Activated CD4-positive, alpha-beta memory T cell treated with anti-CD3 and anti-CD28 coated beads, Interleukin-2, amount 10 ng/mL, durations not matched to agents 7 days and 5 days (primary cell): ENCODE data around the gene TTC27. TPM values are rescaled to one million over a fixed set of nuclear protein-coding genes. Genes with fewer than 3 reads are reported as not detected.

Source experiments
- CTCF ChIA-PET: fragments of 350-600 bp; sonication (Branson Sonifier 250); formaldehyde crosslinking; loops from one replicate; lab custom pipeline; 2021; ENCODE audit warnings: antibody characterized with exemption, inconsistent platforms; lab: Charles Lee
- POLR2A ChIA-PET: fragments of 350-600 bp; sonication (Branson Sonifier 250); formaldehyde crosslinking; loops from one replicate; lab custom pipeline; 2021; ENCODE audit warnings: antibody characterized with exemption; lab: Charles Lee
- DNase-seq: peaks from one replicate; pipeline ENCODE4 v3.0.0-alpha.2; 2020
- H3K27ac Mint-ChIP-seq: one replicate; pipeline ENCODE4 v1.8.0; 2021; ENCODE audit warnings: mild to moderate bottlenecking, mixed read lengths
- H3K27me3 Mint-ChIP-seq: one replicate; pipeline ENCODE4 v1.8.0; 2021; ENCODE audit warnings: mixed read lengths
- H3K36me3 Mint-ChIP-seq: one replicate; pipeline ENCODE4 v1.8.0; 2021; ENCODE audit warnings: low read depth, mixed read lengths
- H3K4me1 Mint-ChIP-seq: one replicate; pipeline ENCODE4 v1.8.0; 2021; ENCODE audit warnings: mixed read lengths
- H3K4me3 Mint-ChIP-seq: one replicate; pipeline ENCODE4 v1.8.0; 2021; ENCODE audit warnings: mild to moderate bottlenecking, mixed read lengths
- H3K9me3 Mint-ChIP-seq: one replicate; pipeline ENCODE4 v1.8.0; 2021; ENCODE audit warnings: mixed read lengths
- total RNA-seq, 2 experiments: library from RNA; stranded (reverse); gene quantifications; one replicate each; pipeline ENCODE4 v1.2.3, GENCODE V29; 2021

Gene TTC27
- total RNA-seq, 2 experiments from 2014 or later, result 11.2 to 12.7 TPM

GRCh38 chr2:32783469-32783868, 155.6 kb downstream of the TTC27 start:
- no peaks in the 10 kb centered on the region for H3K4me1 Mint-ChIP-seq
- CTCF ChIA-PET, result no interaction called here
- H3K27me3 Mint-ChIP-seq, result no peaks in the 10 kb centered on the region
- H3K27ac Mint-ChIP-seq, result no peak overlapping the region
- POLR2A ChIA-PET, result no interaction called here
- peaks cover 30% of the 10 kb centered on the region for H3K36me3 Mint-ChIP-seq
- peaks cover 6% of the 10 kb centered on the region for H3K9me3 Mint-ChIP-seq
- H3K4me3 Mint-ChIP-seq, result no peak overlapping the region
- DNase-seq, result no peak

GRCh38 chr2:32783933-32784332, 156.1 kb downstream of the TTC27 start:
- Mint-ChIP-seq H3K36me3 (peaks cover 30% of the 10 kb centered on the region), H3K27ac (no peak overlapping the region), H3K4me3 (no peak overlapping the region), H3K27me3 (no peaks in the 10 kb centered on the region), H3K4me1 (no peaks in the 10 kb centered on the region), H3K9me3 (peaks cover 6% of the 10 kb centered on the region)
- ChIA-PET CTCF (no interaction called here), POLR2A (no interaction called here)
- DNase-seq, result no peak

- Mint-ChIP-seq H3K4me3 (no peak overlapping the region), H3K27ac (no peak overlapping the region), H3K36me3 (peaks cover 18% of the 10 kb centered on the region), H3K27me3 (no peaks in the 10 kb centered on the region), H3K4me1 (no peaks in the 10 kb centered on the region), H3K9me3 (no peaks in the 10 kb centered on the region)
- no peak for DNase-seq
- ChIA-PET CTCF (no interaction called here), POLR2A (no interaction called here)
Observed at GRCh38 chr2:32787207-32787606, 159.4 kb downstream of the TTC27 start.

GRCh38 chr2:32788114-32788513, 160.3 kb downstream of the TTC27 start:
- DNase-seq, result no peak
- CTCF ChIA-PET, result no interaction called here
- Mint-ChIP-seq H3K27ac (no peak overlapping the region), H3K27me3 (no peaks in the 10 kb centered on the region), H3K9me3 (no peaks in the 10 kb centered on the region), H3K4me1 (no peaks in the 10 kb centered on the region), H3K4me3 (no peak overlapping the region), H3K36me3 (peaks cover 16% of the 10 kb centered on the region)
- POLR2A ChIA-PET, result no interaction called here

- Mint-ChIP-seq H3K4me1 (no peaks in the 10 kb centered on the region), H3K36me3 (peaks cover 3% of the 10 kb centered on the region), H3K27me3 (no peaks in the 10 kb centered on the region), H3K27ac (no peak overlapping the region), H3K4me3 (no peak overlapping the region), H3K9me3 (no peaks in the 10 kb centered on the region)
- POLR2A ChIA-PET, result no interaction called here
- no peak for DNase-seq
- CTCF ChIA-PET, result no interaction called here
Observed at GRCh38 chr2:32792416-32792815, 164.6 kb downstream of the TTC27 start.

GRCh38 chr2:32798829-32799228, 171.0 kb downstream of the TTC27 start:
- peaks cover 3% of the 10 kb centered on the region for H3K36me3 Mint-ChIP-seq
- H3K27me3 Mint-ChIP-seq, result no peaks in the 10 kb centered on the region
- no peak overlapping the region for H3K4me3 Mint-ChIP-seq
- no peak overlapping the region for H3K27ac Mint-ChIP-seq
- H3K9me3 Mint-ChIP-seq, result no peaks in the 10 kb centered on the region
- CTCF ChIA-PET, result no interaction called here
- POLR2A ChIA-PET, result no interaction called here
- H3K4me1 Mint-ChIP-seq, result no peaks in the 10 kb centered on the region
- no peak for DNase-seq

- CTCF ChIA-PET, result no interaction called here
- no peak for DNase-seq
- POLR2A ChIA-PET, result no interaction called here
- no peaks in the 10 kb centered on the region for H3K27me3 Mint-ChIP-seq
- H3K9me3 Mint-ChIP-seq, result no peaks in the 10 kb centered on the region
- H3K36me3 Mint-ChIP-seq, result no peaks in the 10 kb centered on the region
- H3K4me1 Mint-ChIP-seq, result no peaks in the 10 kb centered on the region
- no peak overlapping the region for H3K27ac Mint-ChIP-seq
- H3K4me3 Mint-ChIP-seq, result no peak overlapping the region
Observed at GRCh38 chr2:32801741-32802140, 173.9 kb downstream of the TTC27 start.

- POLR2A ChIA-PET, result no interaction called here
Observed at GRCh38 chr2:32802877-32803276, 175.0 kb downstream of the TTC27 start.

GRCh38 chr2:32804205-32804604, 176.4 kb downstream of the TTC27 start:
- CTCF ChIA-PET, result no interaction called here
- no peak for DNase-seq
- no peak overlapping the region for H3K4me3 Mint-ChIP-seq
- POLR2A ChIA-PET, result no interaction called here
- H3K9me3 Mint-ChIP-seq, result no peaks in the 10 kb centered on the region
- H3K4me1 Mint-ChIP-seq, result no peaks in the 10 kb centered on the region
- H3K27me3 Mint-ChIP-seq, result no peaks in the 10 kb centered on the region
- H3K27ac Mint-ChIP-seq, result no peak overlapping the region
- no peaks in the 10 kb centered on the region for H3K36me3 Mint-ChIP-seq

More at GRCh38 chr2:32802877-32803276, 175.0 kb downstream of the TTC27 start:
- H3K9me3 Mint-ChIP-seq, result no peaks in the 10 kb centered on the region
- H3K27ac Mint-ChIP-seq, result no peak overlapping the region
- no peak overlapping the region for H3K4me3 Mint-ChIP-seq
- no peak for DNase-seq
- H3K27me3 Mint-ChIP-seq, result no peaks in the 10 kb centered on the region
- no peaks in the 10 kb centered on the region for H3K4me1 Mint-ChIP-seq
- no peaks in the 10 kb centered on the region for H3K36me3 Mint-ChIP-seq
- CTCF ChIA-PET, result no interaction called here

- Mint-ChIP-seq H3K27me3 (no peaks in the 10 kb centered on the region), H3K4me1 (no peaks in the 10 kb centered on the region), H3K36me3 (no peaks in the 10 kb centered on the region), H3K27ac (no peak overlapping the region), H3K9me3 (no peaks in the 10 kb centered on the region), H3K4me3 (no peak overlapping the region)
- no peak for DNase-seq
- ChIA-PET POLR2A (interaction anchor here (0.6 kb wide), 1 partner anchor 150 kb away, joined by 3 read pairs; no protein-coding TSS in a partner anchor), CTCF (interaction anchor here (0.7 kb wide), 1 partner anchor 9 kb away, joined by 3 read pairs; no protein-coding TSS in a partner anchor)
Observed at GRCh38 chr2:32805104-32806095, 177.6 kb downstream of the TTC27 start.

GRCh38 chr2:32806857-32807256, 179.0 kb downstream of the TTC27 start:
- Mint-ChIP-seq H3K4me1 (no peaks in the 10 kb centered on the region), H3K27ac (no peak overlapping the region), H3K36me3 (peaks cover 1% of the 10 kb centered on the region), H3K4me3 (no peak overlapping the region), H3K27me3 (no peaks in the 10 kb centered on the region), H3K9me3 (no peaks in the 10 kb centered on the region)
- ChIA-PET CTCF (no interaction called here), POLR2A (no interaction called here)
- DNase-seq, result no peak

GRCh38 chr2:32807662-32808061, 179.8 kb downstream of the TTC27 start:
- ChIA-PET CTCF (interaction anchor here (0.6 kb wide), 1 partner anchor 261 kb away, joined by 3 read pairs; no protein-coding TSS in a partner anchor), POLR2A (no interaction called here)
- peaks cover 5% of the 10 kb centered on the region for H3K36me3 Mint-ChIP-seq
- DNase-seq, result no peak
- H3K27ac Mint-ChIP-seq, result no peak overlapping the region
- no peak overlapping the region for H3K4me3 Mint-ChIP-seq
- no peaks in the 10 kb centered on the region for H3K9me3 Mint-ChIP-seq
- H3K27me3 Mint-ChIP-seq, result no peaks in the 10 kb centered on the region
- H3K4me1 Mint-ChIP-seq, result no peaks in the 10 kb centered on the region

GRCh38 chr2:32810909-32811495, 183.2 kb downstream of the TTC27 start:
- ChIA-PET POLR2A (no interaction called here), CTCF (interaction anchor here (0.6 kb wide), 1 partner anchor 83 kb away, joined by 6 read pairs; no protein-coding TSS in a partner anchor)
- H3K9me3 Mint-ChIP-seq, result no peaks in the 10 kb centered on the region
- no peak for DNase-seq
- no peak overlapping the region for H3K27ac Mint-ChIP-seq
- H3K36me3 Mint-ChIP-seq, result peaks cover 5% of the 10 kb centered on the region
- no peak overlapping the region for H3K4me3 Mint-ChIP-seq
- no peaks in the 10 kb centered on the region for H3K27me3 Mint-ChIP-seq
- H3K4me1 Mint-ChIP-seq, result no peaks in the 10 kb centered on the region
